GM12874 (cell line): ENCODE data around the gene KIAA1671.

Experiments
- CTCF ChIP-seq: IDR thresholded peaks from 2 replicates; pipeline ENCODE4 v1.5.1; 2011; ENCODE audit warnings: low read depth, mild to moderate bottlenecking, control low read depth, low read length, moderate library complexity; ENCODE audit not compliant: insufficient read depth

The KIAA1671 gene

GRCh38 chr22:25076336-25076735, 123.8 kb downstream of the KIAA1671 start:
- TF ChIP-seq CTCF = no peak

GRCh38 chr22:25077056-25077455, 124.5 kb downstream of the KIAA1671 start:
- TF ChIP-seq CTCF = no peak

GRCh38 chr22:25077964-25078363, 125.4 kb downstream of the KIAA1671 start:
- no peak for TF ChIP-seq CTCF

- no peak for TF ChIP-seq CTCF
Measured at GRCh38 chr22:25078591-25078990, 126.1 kb downstream of the KIAA1671 start.

GRCh38 chr22:25080855-25081254, 128.3 kb downstream of the KIAA1671 start:
- TF ChIP-seq CTCF = no peak

GRCh38 chr22:25081409-25081824, 128.9 kb downstream of the KIAA1671 start:
- TF ChIP-seq CTCF = peak; percentile 72

GRCh38 chr22:25082096-25082495, 129.6 kb downstream of the KIAA1671 start:
- no peak for TF ChIP-seq CTCF
